Neural cell (in vitro differentiated cells): Measurements from ENCODE around the gene TTLL1. TPM values are rescaled to one million over a fixed set of nuclear protein-coding genes. Genes with fewer than 3 reads are reported as not detected.

Experiments
- H2AFZ ChIP-seq: fragments of 200-600, 300-800 bp; sonication (generic), shearing (Covaris generic); 2 replicates; pipeline ENCODE4 v1.6.0; 2014; ENCODE audit warnings: low read depth, mild to moderate bottlenecking, antibody characterized with exemption, low read length, moderate library complexity
- H3F3A ChIP-seq: fragments of 200-600 bp; shearing (Covaris generic); 2 replicates; pipeline ENCODE4 v1.6.1; 2016; ENCODE audit warnings: mild to moderate bottlenecking, moderate library complexity, mixed read lengths, antibody characterized with exemption, low read length; ENCODE audit not compliant: insufficient read depth, poor library complexity, severe bottlenecking
- H3K27ac ChIP-seq: fragments of 200-600, 300-800 bp; sonication (generic), shearing (Covaris generic); 2 replicates; pipeline ENCODE4 v1.5.1; 2014; ENCODE audit warnings: mild to moderate bottlenecking, low read length, moderate library complexity
- H3K27me3 ChIP-seq: fragments of 300-800, 200-600 bp; sonication (generic), shearing (Covaris generic); 2 replicates; pipeline ENCODE4 v1.6.0; 2014; ENCODE audit warnings: mild to moderate bottlenecking, low read depth, low read length, moderate library complexity; ENCODE audit not compliant: insufficient read depth
- H3K36me3 ChIP-seq: fragments of 300-800, 200-600 bp; sonication (generic), shearing (Covaris generic); 2 replicates; pipeline ENCODE4 v1.5.1; 2014; ENCODE audit warnings: mild to moderate bottlenecking, antibody characterized with exemption, low read length, moderate library complexity; ENCODE audit not compliant: insufficient read depth
- H3K4me2 ChIP-seq: fragments of 300-800, 200-600 bp; sonication (generic), shearing (Covaris generic); 2 replicates; pipeline ENCODE4 v1.6.0; 2014; ENCODE audit warnings: mild to moderate bottlenecking, low read length
- H3K4me3 ChIP-seq: fragments of 300-800, 200-600 bp; sonication (generic), shearing (Covaris generic); 2 replicates; pipeline ENCODE4 v1.5.1; 2014; ENCODE audit warnings: mild to moderate bottlenecking, low read length, moderate library complexity
- H3K79me2 ChIP-seq: fragments of 200-600 bp; shearing (Covaris generic); replicated peaks from 2 replicates; pipeline ENCODE4 v1.6.0; 2014; ENCODE audit warnings: mild to moderate bottlenecking, low read length, moderate library complexity; ENCODE audit not compliant: insufficient read depth
- H3K9ac ChIP-seq: fragments of 300-800, 200-600 bp; sonication (generic), shearing (Covaris generic); 2 replicates; pipeline ENCODE4 v1.6.1; 2016; ENCODE audit warnings: mild to moderate bottlenecking, low read length, mixed read lengths
- H3K9me2 ChIP-seq: fragments of 200-600 bp; shearing (Covaris generic); 2 replicates; pipeline ENCODE4 v1.6.1; 2016; ENCODE audit warnings: mild to moderate bottlenecking, low read length, mixed read lengths; ENCODE audit not compliant: insufficient read depth
- H3K9me3 ChIP-seq: fragments of 200-600, 300-800 bp; sonication (generic), shearing (Covaris generic); 2 replicates; pipeline ENCODE4 v1.6.1; 2016; ENCODE audit warnings: mild to moderate bottlenecking, mixed run types, low read length, moderate library complexity, mixed read lengths
- H4K20me1 ChIP-seq: fragments of 200-600 bp; shearing (Covaris generic); 2 replicates; pipeline ENCODE4 v1.6.1; 2016; ENCODE audit warnings: mild to moderate bottlenecking, mixed run types; ENCODE audit not compliant: insufficient read depth
- EP300 ChIP-seq: fragments of 450-650 bp; conservative IDR thresholded peaks from 2 replicates; pipeline ENCODE4 v1.6.1; 2014; ENCODE audit warnings: antibody characterized with exemption, mild to moderate bottlenecking, moderate library complexity; ENCODE audit not compliant: poor library complexity, severe bottlenecking
- EZH2 ChIP-seq: fragments of 200-600, 300-800 bp; shearing (Covaris generic), sonication (generic); IDR thresholded peaks from 2 replicates; pipeline ENCODE4 v1.6.1; 2014; ENCODE audit warnings: antibody characterized with exemption, low read length, borderline replicate concordance, mild to moderate bottlenecking; ENCODE audit not compliant: insufficient read depth, poor library complexity, severe bottlenecking
- MXI1 ChIP-seq: fragments of 450-650 bp; conservative IDR thresholded peaks from 2 replicates; pipeline ENCODE4 v1.6.1; 2014; ENCODE audit warnings: antibody characterized with exemption, mild to moderate bottlenecking; ENCODE audit not compliant: poor library complexity, severe bottlenecking
- POLR2AphosphoS5 ChIP-seq: IDR thresholded peaks from 2 replicates; pipeline ENCODE4 v1.6.1; 2012
- RAD21 ChIP-seq: fragments of 450-650 bp; conservative IDR thresholded peaks from 2 replicates; pipeline ENCODE4 v1.6.1; 2014; ENCODE audit warnings: antibody characterized with exemption, mild to moderate bottlenecking, moderate library complexity
- SMC3 ChIP-seq: fragments of 450-650 bp; conservative IDR thresholded peaks from 2 replicates; pipeline ENCODE4 v1.6.1; 2014; ENCODE audit warnings: antibody characterized with exemption, mild to moderate bottlenecking, moderate library complexity; ENCODE audit not compliant: poor library complexity
- TAF1 ChIP-seq: IDR thresholded peaks from 2 replicates; pipeline ENCODE4 v1.6.1; 2012; ENCODE audit warnings: low read depth
- polyA plus RNA-seq: library from polyadenylated mRNA; depleted of rRNA; stranded (reverse); fragments of >200 nt; gene quantifications from 2 replicates; pipeline ENCODE4 v1.2.3, GENCODE V29; 2014
- TF ChIP-seq, protein P1 (sequence below): fragments of 450-650 bp; IDR thresholded peaks from 2 replicates; pipeline ENCODE4 v1.5.1; 2014; ENCODE audit warnings: antibody characterized with exemption, mild to moderate bottlenecking, moderate library complexity; ENCODE audit not compliant: poor library complexity, severe bottlenecking
- TF ChIP-seq, protein P2 (sequence below): IDR thresholded peaks from 2 replicates; pipeline ENCODE4 v1.6.1; 2012; ENCODE audit warnings: borderline replicate concordance

Gene TTLL1
- polyA plus RNA-seq, 1 donor from 2014 or later = 36.3 TPM

- Histone ChIP-seq H3F3A (no peaks in the 10 kb centered on the region), H3K9me2 (no peaks in the 10 kb centered on the region), H3K27me3 (no peaks in the 10 kb centered on the region), H4K20me1 (no peaks in the 10 kb centered on the region), H3K79me2 (no peaks in the 10 kb centered on the region), H3K27ac (no peak overlapping the region), H3K9me3 (no peaks in the 10 kb centered on the region), H3K36me3 (no peaks in the 10 kb centered on the region), H3K4me2 (no peak overlapping the region), H3K9ac (no peak overlapping the region), H2AFZ (no peak overlapping the region), H3K4me3 (no peak overlapping the region)
- no peak for TF ChIP-seq TAF1
- TF ChIP-seq MXI1 = no peak
- no peak for TF ChIP-seq POLR2AphosphoS5
- no peak for TF ChIP-seq EP300
- TF ChIP-seq EZH2 = no peak
- TF ChIP-seq RAD21 = no peak
- TF ChIP-seq, protein P1, sequence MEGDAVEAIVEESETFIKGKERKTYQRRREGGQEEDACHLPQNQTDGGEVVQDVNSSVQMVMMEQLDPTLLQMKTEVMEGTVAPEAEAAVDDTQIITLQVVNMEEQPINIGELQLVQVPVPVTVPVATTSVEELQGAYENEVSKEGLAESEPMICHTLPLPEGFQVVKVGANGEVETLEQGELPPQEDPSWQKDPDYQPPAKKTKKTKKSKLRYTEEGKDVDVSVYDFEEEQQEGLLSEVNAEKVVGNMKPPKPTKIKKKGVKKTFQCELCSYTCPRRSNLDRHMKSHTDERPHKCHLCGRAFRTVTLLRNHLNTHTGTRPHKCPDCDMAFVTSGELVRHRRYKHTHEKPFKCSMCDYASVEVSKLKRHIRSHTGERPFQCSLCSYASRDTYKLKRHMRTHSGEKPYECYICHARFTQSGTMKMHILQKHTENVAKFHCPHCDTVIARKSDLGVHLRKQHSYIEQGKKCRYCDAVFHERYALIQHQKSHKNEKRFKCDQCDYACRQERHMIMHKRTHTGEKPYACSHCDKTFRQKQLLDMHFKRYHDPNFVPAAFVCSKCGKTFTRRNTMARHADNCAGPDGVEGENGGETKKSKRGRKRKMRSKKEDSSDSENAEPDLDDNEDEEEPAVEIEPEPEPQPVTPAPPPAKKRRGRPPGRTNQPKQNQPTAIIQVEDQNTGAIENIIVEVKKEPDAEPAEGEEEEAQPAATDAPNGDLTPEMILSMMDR = no peak
- TF ChIP-seq, protein P2, sequence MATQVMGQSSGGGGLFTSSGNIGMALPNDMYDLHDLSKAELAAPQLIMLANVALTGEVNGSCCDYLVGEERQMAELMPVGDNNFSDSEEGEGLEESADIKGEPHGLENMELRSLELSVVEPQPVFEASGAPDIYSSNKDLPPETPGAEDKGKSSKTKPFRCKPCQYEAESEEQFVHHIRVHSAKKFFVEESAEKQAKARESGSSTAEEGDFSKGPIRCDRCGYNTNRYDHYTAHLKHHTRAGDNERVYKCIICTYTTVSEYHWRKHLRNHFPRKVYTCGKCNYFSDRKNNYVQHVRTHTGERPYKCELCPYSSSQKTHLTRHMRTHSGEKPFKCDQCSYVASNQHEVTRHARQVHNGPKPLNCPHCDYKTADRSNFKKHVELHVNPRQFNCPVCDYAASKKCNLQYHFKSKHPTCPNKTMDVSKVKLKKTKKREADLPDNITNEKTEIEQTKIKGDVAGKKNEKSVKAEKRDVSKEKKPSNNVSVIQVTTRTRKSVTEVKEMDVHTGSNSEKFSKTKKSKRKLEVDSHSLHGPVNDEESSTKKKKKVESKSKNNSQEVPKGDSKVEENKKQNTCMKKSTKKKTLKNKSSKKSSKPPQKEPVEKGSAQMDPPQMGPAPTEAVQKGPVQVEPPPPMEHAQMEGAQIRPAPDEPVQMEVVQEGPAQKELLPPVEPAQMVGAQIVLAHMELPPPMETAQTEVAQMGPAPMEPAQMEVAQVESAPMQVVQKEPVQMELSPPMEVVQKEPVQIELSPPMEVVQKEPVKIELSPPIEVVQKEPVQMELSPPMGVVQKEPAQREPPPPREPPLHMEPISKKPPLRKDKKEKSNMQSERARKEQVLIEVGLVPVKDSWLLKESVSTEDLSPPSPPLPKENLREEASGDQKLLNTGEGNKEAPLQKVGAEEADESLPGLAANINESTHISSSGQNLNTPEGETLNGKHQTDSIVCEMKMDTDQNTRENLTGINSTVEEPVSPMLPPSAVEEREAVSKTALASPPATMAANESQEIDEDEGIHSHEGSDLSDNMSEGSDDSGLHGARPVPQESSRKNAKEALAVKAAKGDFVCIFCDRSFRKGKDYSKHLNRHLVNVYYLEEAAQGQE = no peak
- no peak for TF ChIP-seq SMC3
These were observed 9.9 kb upstream of the TTLL1 start for GRCh38 chr22:43099095-43099494.

GRCh38 chr22:43098356-43098755 is 9.2 kb upstream of the TTLL1 start:
- no peak overlapping the region for H3K27ac ChIP-seq
- no peaks in the 10 kb centered on the region for H3F3A ChIP-seq
- no peak overlapping the region for H3K9ac ChIP-seq
- H3K4me3 ChIP-seq = no peak overlapping the region
- no peaks in the 10 kb centered on the region for H3K9me3 ChIP-seq
- H3K27me3 ChIP-seq = no peaks in the 10 kb centered on the region
- H3K36me3 ChIP-seq = no peaks in the 10 kb centered on the region
- no peak overlapping the region for H2AFZ ChIP-seq
- TF ChIP-seq, protein P1 = no peak
- no peak for TF ChIP-seq EP300
- no peak for TF ChIP-seq TAF1
- TF ChIP-seq MXI1 = no peak
- no peak for TF ChIP-seq RAD21
- TF ChIP-seq SMC3 = no peak
- TF ChIP-seq POLR2AphosphoS5 = no peak
- TF ChIP-seq EZH2 = no peak
- TF ChIP-seq, protein P2 = no peak
- no peak overlapping the region for H3K4me2 ChIP-seq
- no peaks in the 10 kb centered on the region for H3K79me2 ChIP-seq
- H3K9me2 ChIP-seq = no peaks in the 10 kb centered on the region
- H4K20me1 ChIP-seq = no peaks in the 10 kb centered on the region
